Esophagus squamous epithelium (tissue), 5 donors: ENCODE results near the gene FGD4. TPM values are rescaled to one million over a fixed set of nuclear protein-coding genes. Genes with fewer than 3 reads are reported as not detected.

Experiments used
- DNase-seq: peaks from one replicate; lab custom pipeline; 2025; lab: John Stamatoyannopoulos, UW
- H3K27ac ChIP-seq, 4 donors: fragments of 200-600 bp; sonication (generic); one replicate each; pipeline ENCODE4 v1.5.1; 2016 to 2019; ENCODE audit warnings: mild to moderate bottlenecking in 1 of 4
- H3K27me3 ChIP-seq, 4 donors: fragments of 200-600 bp; sonication (generic); 1 replicate in 3 of 4; 2 replicates in 1 of 4; pipeline versions ENCODE4 v1.5.1 to v1.6.0; 2017 to 2021; ENCODE audit warnings: antibody characterized with exemption in 1 of 4
- H3K36me3 ChIP-seq, 3 donors: fragments of 200-600 bp; sonication (generic); one replicate each; pipeline ENCODE4 v1.5.1; 2016 to 2019
- H3K4me1 ChIP-seq, 3 donors: fragments of 200-600 bp; sonication (generic); one replicate each; pipeline ENCODE4 v1.5.1; 2017 to 2019
- H3K4me3 ChIP-seq, 4 donors: fragments of 200-600 bp; sonication (generic); 1 replicate in 3 of 4; 2 replicates in 1 of 4; pipeline ENCODE4 v1.5.1; 2016 to 2019; ENCODE audit warnings: mild to moderate bottlenecking in 2 of 4, moderate library complexity in 1 of 4
- H3K9me3 ChIP-seq, 3 donors: fragments of 200-600 bp; sonication (generic); one replicate each; pipeline ENCODE4 v1.5.1; 2016 to 2019
- CTCF ChIP-seq, 6 experiments: fragments of 450-650 bp in 4 of 6; fragments of 200-600 bp in 2 of 6; sonication (generic) in 2 of 6; IDR thresholded peaks; one replicate each; pipeline ENCODE4 v1.5.1; 2016 to 2019; ENCODE audit warnings: antibody characterized with exemption in 6 of 6, mild to moderate bottlenecking in 4 of 6, moderate library complexity in 4 of 6
- POLR2A ChIP-seq, 4 donors: fragments of 450-650 bp; IDR thresholded peaks; one replicate each; pipeline ENCODE4 v1.6.1; 2017; ENCODE audit warnings: antibody characterized with exemption in 4 of 4, mild to moderate bottlenecking in 4 of 4, moderate library complexity in 3 of 4
- WGBS, 2 donors: methylation state at CpG; one replicate each; pipeline ENCODE4 v1.1.5; 2018; 5-methylcytosine and 5-hydroxymethylcytosine counted together
- intact Hi-C: fragments of 100-400 bp; cut with DNase I; formaldehyde crosslinking; loops from one replicate; pipeline ENCODE4 v1.15.0; 2022
- total RNA-seq, 4 donors: library from RNA; depleted of rRNA; stranded (reverse); fragments of >200 nt; gene quantifications; one replicate each; pipeline ENCODE4 v1.1.0, GENCODE V29; 2016
- donor health status: DM: yes; HTN: yes; CAD: no.

The FGD4 gene
- total RNA-seq, 4 donors from 2014 or later: 17.0 to 49.8 (median 25.6) TPM

- WGBS, 2 donors: 78 to 92% methylated on average over 2 of the region's 2 CpGs
Observed at GRCh38 chr12:32662665-32663064, 263.3 kb downstream of the FGD4 start.

GRCh38 chr12:32666018-32666417, 266.7 kb downstream of the FGD4 start:
- H3K9me3 ChIP-seq: peaks cover 0 to 16% (median 9%) of the 10 kb centered on the region in 3 donors
- 67 to 75% methylated on average over 7 to 10 of the region's 14 CpGs for WGBS, 2 donors
- intact Hi-C loops: no loop called here
- peak overlapping the region in 1 of 4 donors; percentile 5 for H3K4me3 ChIP-seq
- no peaks in the 10 kb centered on the region for H3K27me3 ChIP-seq
- no peaks in the 10 kb centered on the region for H3K4me1 ChIP-seq
- no peak for DNase-seq
- no peaks in the 10 kb centered on the region for H3K36me3 ChIP-seq
- H3K27ac ChIP-seq: no peak overlapping the region
- TF ChIP-seq CTCF (IDR thresholded peaks at IDR 0.05) (no peak), POLR2A (IDR thresholded peaks at IDR 0.05) (no peak)

More at GRCh38 chr12:32662665-32663064, 263.3 kb downstream of the FGD4 start:
- no peak overlapping the region for H3K27ac ChIP-seq
- intact Hi-C loops: loop anchor here (5.0 kb wide), 1 partner anchor 205 kb away; no protein-coding TSS in a partner anchor
- no peaks in the 10 kb centered on the region for H3K27me3 ChIP-seq
- H3K4me3 ChIP-seq: no peak overlapping the region
- no peak for DNase-seq
- peaks cover 0 to 12% (median 4%) of the 10 kb centered on the region in 3 donors for H3K4me1 ChIP-seq
- no peaks in the 10 kb centered on the region for H3K36me3 ChIP-seq
- H3K9me3 ChIP-seq: no peaks in the 10 kb centered on the region
- TF ChIP-seq POLR2A (IDR thresholded peaks at IDR 0.05): no peak
- TF ChIP-seq CTCF (IDR thresholded peaks at IDR 0.05): no peak

- DNase-seq: no peak
- no peak overlapping the region for H3K27ac ChIP-seq
- no peak overlapping the region for H3K4me3 ChIP-seq
- TF ChIP-seq POLR2A (IDR thresholded peaks at IDR 0.05) (no peak), CTCF (IDR thresholded peaks at IDR 0.05) (no peak)
- WGBS, 2 donors: 92 to 100% methylated on average over 1 of the region's 1 CpG
- no peaks in the 10 kb centered on the region for H3K27me3 ChIP-seq
- H3K4me1 ChIP-seq: no peaks in the 10 kb centered on the region
- intact Hi-C loops: no loop called here
- peaks cover 0 to 16% (median 9%) of the 10 kb centered on the region in 3 donors for H3K9me3 ChIP-seq
- H3K36me3 ChIP-seq: no peaks in the 10 kb centered on the region
Observed at GRCh38 chr12:32669584-32669983, 270.2 kb downstream of the FGD4 start.

- Histone ChIP-seq H3K9me3 (peaks cover 0 to 16% (median 9%) of the 10 kb centered on the region in 3 donors), H3K27me3 (no peaks in the 10 kb centered on the region), H3K4me1 (no peaks in the 10 kb centered on the region), H3K27ac (no peak overlapping the region), H3K36me3 (no peaks in the 10 kb centered on the region), H3K4me3 (no peak overlapping the region)
- no peak for DNase-seq
- intact Hi-C loops: loop anchor here (10.0 kb wide), 1 partner anchor 307 kb away; no protein-coding TSS in a partner anchor
- TF ChIP-seq POLR2A (IDR thresholded peaks at IDR 0.05) (no peak), CTCF (IDR thresholded peaks at IDR 0.05) (peak in 5 of 6 experiments; percentile 27 to 51 (median 40))
- 31% methylated on average over 11 of the region's 11 CpGs for WGBS, 2 donors
Observed at GRCh38 chr12:32671930-32672780, 272.8 kb downstream of the FGD4 start.
